GM21529 (cell line): ENCODE data around the gene IMMP2L.
"Not testable (repeated sequence)": the region's sequence is repeated elsewhere in the genome, so short reads cannot be mapped to it uniquely, and the experiment has no call there.

Experiments used
- ATAC-seq: cut with Tn5 transposase; IDR thresholded peaks from one replicate; pipeline ENCODE4 v1.9.1; 2021; ENCODE audit not compliant: unreplicated experiment

The IMMP2L gene

GRCh38 chr7:111356941-111357340, 205.4 kb downstream of the IMMP2L start:
- no peak for ATAC-seq

GRCh38 chr7:111352319-111352718, 210.0 kb downstream of the IMMP2L start:
- ATAC-seq, result no peak

GRCh38 chr7:111346219-111346618, 216.1 kb downstream of the IMMP2L start:
- no peak for ATAC-seq

GRCh38 chr7:111343017-111343416, 219.3 kb downstream of the IMMP2L start:
- ATAC-seq, result no peak

GRCh38 chr7:111339006-111339405, 223.3 kb downstream of the IMMP2L start:
- ATAC-seq, result no peak

GRCh38 chr7:111333010-111333409, 229.3 kb downstream of the IMMP2L start:
- ATAC-seq, result no peak

- ATAC-seq, result no peak
These were observed 232.1 kb downstream of the IMMP2L start for GRCh38 chr7:111330235-111330523.

GRCh38 chr7:111329367-111330234, 232.7 kb downstream of the IMMP2L start:
- ATAC-seq, result peak; percentile 71

- ATAC-seq, result no peak
These were observed 233.8 kb downstream of the IMMP2L start for GRCh38 chr7:111328487-111328886.

- ATAC-seq, result no peak
These were observed 237.5 kb downstream of the IMMP2L start for GRCh38 chr7:111324776-111325175.

GRCh38 chr7:111324228-111324627, 238.1 kb downstream of the IMMP2L start:
- peak; percentile 62 for ATAC-seq

- ATAC-seq, result not testable (repeated sequence)
These were observed 238.6 kb downstream of the IMMP2L start for GRCh38 chr7:111323670-111324069.

- ATAC-seq, result peak; percentile 47
These were observed 242.2 kb downstream of the IMMP2L start for GRCh38 chr7:111320133-111320532.

- no peak for ATAC-seq
These were observed 249.3 kb downstream of the IMMP2L start for GRCh38 chr7:111312966-111313365.

GRCh38 chr7:111308691-111309090, 253.6 kb downstream of the IMMP2L start:
- no peak for ATAC-seq

- ATAC-seq, result no peak
These were observed 260.4 kb downstream of the IMMP2L start for GRCh38 chr7:111301891-111302290.

- ATAC-seq, result no peak
These were observed 267.8 kb downstream of the IMMP2L start for GRCh38 chr7:111294494-111294893.

- no peak for ATAC-seq
These were observed 270.2 kb downstream of the IMMP2L start for GRCh38 chr7:111292026-111292470.

- ATAC-seq, result no peak
These were observed 271.3 kb downstream of the IMMP2L start for GRCh38 chr7:111290982-111291381.

GRCh38 chr7:111290419-111290818, 271.9 kb downstream of the IMMP2L start:
- ATAC-seq, result no peak

GRCh38 chr7:111288441-111288840, 273.9 kb downstream of the IMMP2L start:
- ATAC-seq, result not testable (repeated sequence)

GRCh38 chr7:111282626-111283025, 279.7 kb downstream of the IMMP2L start:
- no peak for ATAC-seq

GRCh38 chr7:111274857-111275256, 287.4 kb downstream of the IMMP2L start:
- ATAC-seq, result no peak
